CD4-positive, alpha-beta T cell treated with Interleukin-17A for 1 hour (primary cell): ENCODE results near the gene LPO.

Experiments used
- DNase-seq: peaks from one replicate; pipeline ENCODE4 v3.0.0-alpha.2; 2020

Gene LPO

DNA sequence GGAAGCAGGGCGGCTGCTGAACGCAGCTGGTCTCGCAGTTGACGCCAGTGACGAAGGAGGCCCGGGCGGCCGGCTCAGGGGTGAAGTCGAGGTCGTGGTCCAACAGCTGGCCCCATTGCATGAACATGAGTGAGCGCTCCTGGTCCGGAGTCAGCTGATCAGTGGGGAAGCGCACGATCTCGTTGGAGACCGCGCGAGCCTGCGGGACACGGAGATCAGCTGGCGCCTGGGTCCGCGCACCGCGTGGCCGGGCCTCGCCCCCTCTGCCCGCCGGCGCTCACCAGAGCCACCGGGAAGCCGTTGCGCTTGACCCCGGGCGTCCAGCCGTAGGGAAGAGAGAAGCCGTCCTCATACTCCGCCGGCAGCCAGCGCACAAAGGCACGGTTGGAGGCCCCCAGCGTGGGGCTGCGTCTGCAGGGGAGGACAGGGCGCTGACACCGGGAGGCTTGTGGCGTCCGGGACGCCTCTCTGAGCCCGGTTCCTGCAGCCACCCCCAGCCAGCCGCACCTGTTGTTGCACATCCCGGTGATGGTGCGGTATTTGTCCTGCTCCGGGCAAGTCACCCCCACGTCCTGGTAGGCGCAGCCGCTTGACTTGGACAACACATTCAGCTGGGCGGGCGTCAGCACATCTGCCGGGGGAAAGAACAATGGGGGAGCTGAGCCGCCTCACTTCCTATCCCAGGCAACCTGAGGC, 40.8 kb downstream of the LPO start:
- DNase-seq, result no peak

DNA sequence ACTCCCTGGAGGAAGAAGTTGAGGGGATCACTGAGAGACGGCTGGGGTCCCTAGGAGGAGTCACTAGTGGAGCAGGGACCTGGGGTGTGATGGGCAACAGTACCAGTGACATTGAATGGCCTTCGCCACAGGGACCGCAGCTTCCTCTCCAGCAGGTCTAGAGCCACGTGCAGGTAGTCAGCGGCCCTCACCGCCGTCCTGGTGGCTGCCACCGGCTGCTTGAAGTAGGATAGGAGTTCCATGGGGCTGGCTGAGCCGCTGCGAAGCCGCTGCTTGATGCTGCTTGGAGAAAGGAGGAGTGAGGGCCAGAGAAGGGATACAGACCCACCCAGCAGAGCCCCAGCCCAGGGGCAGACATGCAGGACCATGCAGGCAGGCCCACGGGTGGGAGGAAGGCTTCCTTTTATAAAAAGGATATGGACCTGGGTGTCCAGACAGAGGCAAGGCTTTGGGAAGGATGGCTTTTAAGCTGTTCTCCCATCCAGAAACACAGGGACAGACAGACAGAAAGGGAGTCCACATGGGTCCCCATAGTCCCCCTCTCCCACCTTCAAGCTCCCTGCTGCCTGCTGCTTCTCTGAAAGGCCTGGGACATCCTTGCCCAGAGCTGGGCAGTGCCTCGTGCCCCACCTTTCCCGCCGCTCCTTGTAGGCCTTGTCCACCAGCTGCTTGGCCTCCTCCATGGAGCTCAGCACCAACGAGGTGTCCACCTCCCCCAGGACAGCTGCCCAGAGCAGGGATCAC, 41.5 kb downstream of the LPO start:
- DNase-seq, result no peak

DNA sequence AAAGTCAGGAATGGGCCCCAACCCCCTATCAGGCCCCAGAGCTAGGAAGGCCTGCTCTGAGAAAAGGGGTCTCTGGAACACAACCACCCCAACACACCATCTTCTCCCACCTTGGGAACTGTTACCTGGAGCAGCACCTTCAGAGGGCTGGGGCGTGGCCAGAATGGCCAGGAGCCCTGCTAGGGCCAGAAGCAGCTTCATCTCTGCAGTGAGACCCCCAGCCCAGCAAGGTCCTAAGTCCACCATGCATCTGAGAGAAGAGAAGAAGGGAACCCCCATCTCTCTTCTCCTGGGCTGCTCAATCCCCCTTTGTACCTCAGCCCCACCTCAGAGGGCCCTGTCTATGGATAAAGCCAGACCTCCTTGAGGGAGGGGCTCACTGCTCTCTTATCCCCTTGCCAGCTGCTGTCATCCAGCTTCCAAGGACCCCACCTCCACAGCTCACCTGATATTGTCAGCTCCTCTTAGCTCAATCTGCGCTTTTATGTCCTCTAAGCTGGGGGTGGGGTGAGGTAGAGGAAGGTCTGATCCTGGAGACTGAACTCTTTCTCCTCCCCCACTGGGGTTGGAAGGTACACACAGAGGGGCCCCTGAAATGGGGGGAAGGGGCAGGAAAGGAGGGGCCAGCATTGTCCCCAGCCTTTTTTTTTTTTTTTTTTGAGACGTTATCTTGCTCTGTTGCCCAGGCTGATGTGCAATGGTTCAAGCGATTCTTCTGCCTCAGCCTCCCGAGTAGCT, 42.3 kb downstream of the LPO start, which contains the start of gene MPO:
Gene MPO, minus strand, starts transcription at position 456 of the 738 bp plus-strand sequence. Its CDS starts 177 bp downstream, at position 279.
- no peak for DNase-seq

- no peak for DNase-seq
Observed at GRCh38 chr17:58281511-58282011, 43.2 kb downstream of the LPO start.

GRCh38 chr17:58282442-58282841, 44.1 kb downstream of the LPO start:
- DNase-seq, result no peak

GRCh38 chr17:58283674-58284612, 45.6 kb downstream of the LPO start:
- DNase-seq, result no peak

DNA sequence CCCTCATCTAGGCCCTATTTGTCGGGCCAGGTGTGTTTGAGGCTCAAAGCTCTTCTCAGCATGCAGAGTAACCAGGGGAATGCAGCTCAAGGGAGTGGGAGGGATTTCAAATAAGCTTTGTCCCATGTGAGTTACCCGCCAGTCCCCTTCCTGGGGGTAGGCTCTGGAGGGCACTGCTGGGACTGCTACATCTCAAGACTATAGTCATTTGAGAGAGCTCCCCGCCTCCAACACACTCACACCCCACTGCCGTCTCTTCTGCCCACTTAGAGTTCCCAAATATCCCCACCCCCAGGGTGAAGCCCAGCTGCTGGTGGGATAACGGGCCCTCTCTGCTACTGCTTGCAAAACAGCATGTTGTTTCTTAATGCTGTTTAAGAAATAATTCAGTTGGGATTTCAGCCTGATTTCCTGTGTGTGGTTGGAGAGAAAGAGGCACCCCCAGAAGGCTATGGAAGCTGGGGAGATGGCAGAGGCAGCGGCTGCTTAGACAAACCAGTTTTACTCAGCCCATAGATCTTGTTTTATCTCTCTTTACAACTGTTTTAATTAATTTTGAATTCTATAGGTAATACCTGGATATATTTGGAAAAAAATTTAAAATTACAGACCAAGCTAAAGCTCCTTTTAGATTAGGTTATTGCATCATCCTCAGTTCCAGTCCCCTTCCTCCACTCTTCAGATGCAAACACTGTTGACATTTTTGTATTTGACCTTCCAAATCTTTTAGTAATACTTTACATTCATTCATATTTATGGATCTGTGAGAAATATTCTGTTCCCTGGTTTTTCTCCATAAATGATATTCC, 46.4 kb downstream of the LPO start:
- DNase-seq, result no peak

DNA sequence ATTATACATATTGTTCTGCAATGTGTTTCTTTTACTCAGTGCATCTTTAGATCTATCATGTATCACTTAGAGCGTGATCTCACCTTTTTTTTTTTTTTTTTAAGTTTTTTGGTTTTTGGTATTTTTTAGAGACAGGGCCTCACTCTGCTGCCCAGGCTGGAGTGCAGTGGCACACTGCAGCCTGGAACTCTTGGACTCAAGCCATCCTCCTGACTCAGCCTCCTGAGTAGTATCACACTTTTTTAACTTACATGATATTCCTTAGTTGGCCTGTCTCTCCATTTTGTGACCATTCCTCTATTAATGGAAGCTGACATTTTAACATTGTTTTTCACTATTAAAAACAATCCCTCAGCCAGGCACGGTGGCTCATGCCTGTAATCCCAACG, 47.0 kb downstream of the LPO start:
- DNase-seq, result no peak

- no peak for DNase-seq
Observed at GRCh38 chr17:58289869-58290268, 51.5 kb downstream of the LPO start.

DNA sequence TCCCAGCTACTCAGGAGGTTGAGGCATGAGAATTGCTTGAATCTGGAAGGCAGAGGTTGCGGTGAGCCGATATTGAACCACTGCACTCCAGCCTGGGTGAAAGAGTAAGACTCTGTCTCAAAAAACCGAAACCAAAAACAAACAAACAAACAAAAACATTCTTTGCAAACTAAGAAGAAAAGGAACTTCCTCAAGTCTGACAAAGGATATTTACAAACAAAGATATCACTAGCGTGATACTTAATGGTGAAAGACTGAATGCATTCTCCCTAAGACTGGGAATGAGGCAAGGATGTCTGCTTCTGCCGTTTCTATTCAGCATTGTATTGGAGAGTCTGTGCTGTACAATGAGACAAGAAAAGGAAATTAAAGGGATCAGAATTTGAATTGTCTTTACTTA, 52.9 kb downstream of the LPO start:
- DNase-seq, result no peak

DNA sequence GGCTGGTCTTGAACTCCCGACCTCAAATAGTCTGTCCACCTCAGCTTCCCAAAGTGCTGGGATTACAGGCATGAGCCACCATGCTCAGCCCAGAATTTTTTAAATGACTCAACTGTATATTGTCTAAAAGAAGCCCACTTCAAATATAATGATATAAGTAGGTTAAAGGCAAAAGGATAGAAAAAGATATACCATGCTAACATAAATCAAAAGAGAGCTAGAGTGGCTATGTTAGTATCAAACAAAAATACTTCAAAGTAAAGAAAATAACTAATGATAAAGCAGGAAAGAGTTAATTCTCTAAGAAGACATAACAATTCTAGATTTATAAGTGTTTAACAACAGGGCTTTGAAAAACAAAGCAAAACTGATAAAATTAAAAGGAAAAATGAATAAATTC, 55.6 kb downstream of the LPO start:
- DNase-seq, result no peak

DNA sequence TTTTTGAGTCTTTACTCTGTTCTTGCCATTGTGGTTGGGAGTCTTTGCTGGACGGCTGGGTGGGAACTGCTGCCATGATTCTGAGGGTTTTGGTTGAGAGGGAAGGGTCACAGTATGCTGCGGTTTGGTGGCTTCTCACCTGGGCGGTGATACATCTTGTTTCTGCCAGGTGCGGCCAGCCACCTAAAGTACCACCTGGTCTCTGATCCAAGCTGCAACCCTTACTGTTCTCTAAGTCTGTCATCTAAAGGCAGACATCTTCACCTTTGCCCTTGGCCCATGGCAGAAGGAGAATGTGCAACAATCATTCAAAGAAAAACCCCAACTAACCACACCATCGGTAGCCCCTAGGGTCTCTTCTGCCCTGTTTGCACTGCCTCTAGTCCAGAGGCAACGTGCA, 62.0 kb downstream of the LPO start:
- no peak for DNase-seq

GRCh38 chr17:58301504-58302150, 63.2 kb downstream of the LPO start:
- DNase-seq, result no peak

DNA sequence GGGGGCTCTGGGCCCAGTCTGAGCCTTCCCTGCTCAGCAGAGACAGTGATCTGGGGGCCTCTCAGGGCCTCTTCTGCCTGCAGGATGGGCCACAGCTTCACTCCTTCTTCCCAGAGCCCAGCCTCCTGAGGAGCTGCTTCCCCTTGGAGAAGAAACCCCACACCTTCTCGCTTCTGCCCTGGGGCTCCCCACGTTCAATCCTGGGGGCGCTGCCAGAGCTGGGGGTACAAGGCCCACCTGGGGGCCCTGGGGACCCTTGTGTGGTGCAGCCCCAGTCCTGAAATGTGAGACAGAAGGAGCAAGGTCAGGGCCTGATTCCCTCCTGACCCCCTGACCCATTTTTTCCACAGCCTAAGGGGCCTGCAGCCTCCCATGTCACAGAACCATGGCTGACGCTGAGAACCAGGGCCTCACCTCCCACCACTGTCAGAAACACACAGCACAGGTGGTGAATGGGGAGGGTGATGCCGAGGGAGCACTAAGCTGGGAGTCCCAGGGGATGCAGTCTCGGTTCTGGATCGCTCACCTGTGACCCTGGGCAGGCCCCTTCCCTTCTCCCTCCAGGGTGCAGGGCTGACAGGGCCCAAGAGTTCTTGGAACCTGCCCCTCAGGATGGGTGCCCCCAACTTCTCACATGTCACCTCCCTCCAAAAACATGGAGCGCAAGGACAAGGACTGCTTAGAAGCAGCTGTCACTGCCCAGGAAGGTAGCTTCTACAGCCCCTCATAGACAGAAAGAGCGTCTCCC, 64.0 kb downstream of the LPO start:
- no peak for DNase-seq

- DNase-seq, result no peak
Observed at GRCh38 chr17:58302919-58303585, 64.7 kb downstream of the LPO start.

DNA sequence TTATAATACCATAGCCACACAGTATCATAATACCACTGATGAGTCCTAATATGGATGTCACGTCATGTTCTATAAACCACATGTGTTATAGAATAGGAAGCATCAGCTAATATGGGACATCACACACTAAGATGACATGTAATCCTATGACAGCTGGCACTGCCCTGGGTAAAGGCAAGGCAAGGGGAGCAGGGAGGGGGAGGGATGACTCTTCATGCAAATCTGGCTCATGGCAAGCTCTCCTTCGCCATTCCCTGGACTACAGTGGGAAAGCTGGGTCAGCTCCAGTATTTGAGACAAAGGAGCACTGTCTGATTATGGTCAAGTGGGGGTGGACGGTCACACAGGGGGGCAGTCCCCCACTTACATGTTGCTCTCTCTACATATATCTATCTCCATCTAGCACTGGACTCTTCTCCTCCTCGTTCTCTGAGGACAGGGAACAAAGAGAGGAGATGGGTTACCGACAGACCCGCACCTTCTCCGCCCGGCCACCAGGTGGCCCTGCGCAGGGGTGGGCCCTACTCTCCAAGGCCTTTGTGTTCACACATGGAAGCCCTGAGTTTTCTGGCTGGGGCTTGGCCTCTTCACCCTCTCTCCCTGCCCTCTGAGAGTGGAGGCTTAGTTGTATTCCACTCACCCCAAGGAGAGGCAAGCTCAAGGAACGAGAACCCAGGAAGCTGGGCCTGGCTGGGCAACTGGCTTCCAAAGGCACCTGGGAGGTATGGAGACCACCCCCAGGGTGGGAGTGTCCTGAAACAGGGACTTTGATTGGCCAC, 65.8 kb downstream of the LPO start:
- DNase-seq, result peak; percentile 67

- no peak for DNase-seq
Observed at GRCh38 chr17:58304750-58305486, 66.5 kb downstream of the LPO start.

- DNase-seq, result no peak
Observed at GRCh38 chr17:58305626-58306025, 67.2 kb downstream of the LPO start.
